ENCODE data around the gene ENO3.

Gene ENO3

DNA sequence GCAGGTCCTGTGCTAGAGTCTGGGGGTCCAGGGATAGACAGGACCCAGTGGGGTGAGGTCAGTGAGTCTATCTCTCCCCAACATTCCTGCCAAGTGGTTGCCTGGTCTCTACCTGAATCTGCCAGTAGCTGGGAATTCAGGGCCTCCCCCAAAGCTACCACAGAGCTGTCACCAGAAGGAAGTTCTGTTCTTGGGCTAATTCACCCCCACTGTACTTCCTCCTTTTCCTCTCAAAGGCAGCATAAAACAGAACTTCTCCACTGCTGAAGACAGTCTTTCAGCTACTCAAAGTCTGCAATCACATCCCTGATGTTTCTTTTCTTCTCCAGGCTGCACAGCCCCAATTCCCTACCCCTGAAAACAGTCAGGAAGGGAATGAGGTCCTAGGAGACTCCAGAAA is 27.8 kb downstream of the ENO3 start:
- DNase-seq, result no peak

DNA sequence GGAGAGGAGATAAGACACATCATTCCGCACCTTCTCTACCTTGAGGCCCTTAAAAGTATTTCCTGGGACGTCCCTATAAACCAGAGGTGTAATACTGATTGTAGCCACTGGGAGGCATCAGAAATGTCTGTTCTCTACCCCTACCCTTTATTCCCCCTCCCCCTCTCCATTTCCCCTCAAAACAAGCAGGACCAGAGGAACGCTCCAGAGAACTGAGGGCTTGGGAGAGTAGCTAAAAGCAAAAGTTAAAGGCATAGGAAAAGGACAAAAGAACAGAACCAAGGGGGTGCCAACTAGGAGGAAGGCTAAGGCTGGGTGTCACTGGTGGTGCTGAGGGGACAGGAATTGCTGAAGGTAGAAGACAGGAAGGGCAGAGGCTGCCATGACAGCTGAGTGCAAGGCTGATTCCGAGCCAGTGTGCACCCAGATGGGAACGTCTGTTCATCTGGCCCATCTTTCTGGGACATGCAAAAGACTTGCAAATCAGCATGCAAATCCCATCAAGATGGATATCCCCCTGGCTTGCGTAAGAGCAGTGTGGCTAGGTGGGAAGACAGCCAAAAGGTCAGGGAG is 29.8 kb downstream of the ENO3 start:
- peak; percentile 15 for DNase-seq

DNA sequence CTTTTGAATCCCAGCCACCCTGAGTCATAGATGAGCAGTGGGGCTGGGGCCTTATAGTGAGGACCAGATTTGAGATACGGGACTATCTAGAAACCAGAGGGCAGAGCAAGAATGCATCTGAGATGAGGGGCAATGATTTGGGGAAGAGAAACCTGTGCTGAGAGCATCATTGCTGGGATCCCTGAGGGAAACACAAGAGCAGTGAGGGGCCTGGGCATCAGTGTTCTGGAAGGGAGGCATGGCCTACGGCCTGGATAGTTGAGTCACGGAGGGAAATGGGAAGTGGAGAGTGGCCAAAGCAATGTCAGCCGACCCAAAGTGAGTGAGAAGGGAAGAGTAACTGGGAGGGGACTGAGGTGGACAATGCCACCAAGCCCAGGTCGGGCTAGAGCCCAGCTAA is 31.4 kb downstream of the ENO3 start:
- DNase-seq, result no peak

DNA sequence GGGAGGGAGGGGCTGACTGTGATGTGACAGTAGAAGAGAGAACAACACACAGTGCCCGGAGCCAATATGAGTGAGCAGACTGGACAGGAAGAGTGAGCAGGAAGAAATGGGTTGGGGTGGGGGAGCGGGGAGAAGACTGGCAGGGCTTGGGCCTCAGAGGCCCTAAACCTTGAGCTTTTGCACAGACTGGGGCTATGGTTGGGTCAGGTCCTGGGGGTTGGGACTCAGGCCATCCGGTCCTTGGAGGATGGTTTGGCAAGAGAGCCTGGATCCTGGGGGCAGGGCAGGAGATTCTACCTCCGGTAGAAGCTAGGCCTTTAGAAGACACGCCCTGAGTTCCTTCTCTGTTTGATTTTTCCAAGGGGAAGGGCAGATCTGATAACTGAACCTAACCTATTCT is 35.5 kb downstream of the ENO3 start:
- no peak for DNase-seq

- peak; percentile 30 for DNase-seq
These were observed 36.2 kb downstream of the ENO3 start, which contains the start of gene CAMTA2 for GRCh38 chr17:4986951-4987766. Gene CAMTA2 (minus strand): TSS chr17:4987675. CDS start chr17:4986222, 1,453 bp downstream.

GRCh38 chr17:4987767-4988567 is 37.0 kb downstream of the ENO3 start:
- no peak for DNase-seq

DNA sequence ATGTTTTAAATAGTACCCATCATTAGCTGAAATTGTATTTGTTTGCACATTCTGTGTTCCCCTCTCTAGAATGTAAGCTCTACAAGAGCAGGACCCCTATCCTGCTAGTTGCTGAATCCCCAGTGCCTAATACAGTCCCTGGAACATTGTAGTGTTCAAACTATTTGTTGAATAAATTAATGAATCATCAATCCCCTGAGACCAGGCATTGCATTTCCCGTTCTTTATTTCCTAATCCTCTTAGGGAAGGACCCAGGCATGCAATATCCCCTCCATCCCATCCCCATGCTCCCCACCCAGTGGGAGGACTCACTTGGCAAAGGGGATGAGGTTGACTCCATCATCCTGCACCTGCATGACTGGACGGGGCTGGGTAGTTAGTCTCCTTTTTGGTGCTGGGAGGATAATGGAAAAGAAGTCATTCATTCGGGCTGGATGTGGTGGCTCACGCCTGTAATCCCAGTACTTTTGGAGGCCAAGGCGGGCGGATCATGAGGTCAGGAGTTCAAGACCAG is 43.2 kb downstream of the ENO3 start:
- DNase-seq, result no peak

GRCh38 chr17:4997302-4998026 is 46.5 kb downstream of the ENO3 start, which contains the start of the genes INCA1 and KIF1C:
Gene INCA1 (minus strand): TSS chr17:4997522. CDS start chr17:4994437, 3,085 bp downstream.
Gene KIF1C (plus strand): TSS chr17:4997950. CDS start chr17:5000247, 2,297 bp downstream.
- peak; percentile 73 for DNase-seq

DNA sequence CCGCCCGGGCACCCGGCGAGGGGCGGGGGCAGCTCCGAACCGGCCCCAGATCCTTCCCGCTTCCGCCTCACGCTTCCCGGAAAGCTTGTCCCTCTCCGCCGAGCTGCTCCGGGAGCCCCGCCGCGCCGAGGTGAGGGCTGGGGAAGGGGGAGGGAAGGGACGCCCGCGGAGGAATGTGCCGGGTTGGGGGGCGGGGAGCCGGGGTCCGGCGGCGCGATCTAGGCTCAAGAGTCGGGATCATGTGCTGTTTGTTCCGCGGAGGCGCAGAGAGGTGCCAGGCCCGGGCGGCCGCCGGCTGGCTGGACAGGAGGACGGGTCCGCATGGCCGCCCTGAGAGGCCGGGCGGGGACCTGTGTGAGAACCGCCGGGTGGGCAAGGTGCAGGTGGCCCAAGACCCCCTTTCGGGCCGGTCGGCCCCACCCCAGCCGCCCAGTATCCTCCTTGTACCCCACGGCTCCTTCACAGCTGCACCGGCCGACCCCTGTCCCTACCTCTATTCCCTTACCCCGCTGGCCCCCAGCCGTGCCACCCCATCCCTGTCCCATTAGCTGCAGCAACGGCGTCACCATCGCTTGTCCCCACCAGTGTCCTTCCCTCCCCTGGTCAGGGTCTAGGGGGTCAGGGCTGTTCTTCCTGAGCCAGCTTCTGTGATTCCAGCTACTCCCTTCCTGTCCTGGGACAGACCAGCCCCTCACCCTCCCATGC is 47.3 kb downstream of the ENO3 start:
- no peak for DNase-seq

DNA sequence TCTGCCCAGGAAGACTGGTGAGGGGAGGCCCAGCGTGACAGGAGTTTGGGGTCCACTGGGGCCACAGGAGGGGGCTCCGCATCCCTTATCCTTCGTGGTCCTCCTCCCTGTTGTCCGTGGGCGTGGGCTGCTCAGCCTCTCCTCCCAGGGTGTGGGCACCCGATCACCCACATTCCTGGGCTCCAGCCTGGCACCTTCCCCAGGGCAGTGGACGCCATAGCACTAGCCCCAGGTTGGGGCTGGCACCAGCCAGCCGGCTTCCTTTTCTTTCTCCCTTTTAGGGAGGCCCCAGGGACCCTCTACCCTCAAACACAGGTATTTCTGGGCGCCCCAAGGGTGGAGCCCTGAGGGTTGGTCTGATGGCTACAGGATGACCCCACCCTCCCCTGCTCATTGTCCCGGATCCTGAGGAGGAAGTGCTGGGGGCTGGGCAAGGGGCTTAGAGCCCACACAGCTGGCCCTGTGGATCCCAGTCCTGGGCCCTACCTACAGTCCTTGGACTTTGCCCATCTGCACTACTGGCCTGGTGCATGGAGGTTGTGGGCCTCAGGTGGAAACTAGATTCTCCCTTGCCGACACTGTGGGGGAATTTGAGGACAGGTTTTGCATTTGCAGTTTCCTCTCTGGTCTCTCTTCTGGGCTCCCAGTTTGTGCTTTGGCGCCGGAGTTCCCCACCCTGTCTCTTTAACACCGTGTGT is 48.0 kb downstream of the ENO3 start:
- no peak for DNase-seq

GRCh38 chr17:4999430-5000093 is 48.6 kb downstream of the ENO3 start:
- no peak for DNase-seq

GRCh38 chr17:5000237-5000639 is 49.3 kb downstream of the ENO3 start:
- no peak for DNase-seq

DNA sequence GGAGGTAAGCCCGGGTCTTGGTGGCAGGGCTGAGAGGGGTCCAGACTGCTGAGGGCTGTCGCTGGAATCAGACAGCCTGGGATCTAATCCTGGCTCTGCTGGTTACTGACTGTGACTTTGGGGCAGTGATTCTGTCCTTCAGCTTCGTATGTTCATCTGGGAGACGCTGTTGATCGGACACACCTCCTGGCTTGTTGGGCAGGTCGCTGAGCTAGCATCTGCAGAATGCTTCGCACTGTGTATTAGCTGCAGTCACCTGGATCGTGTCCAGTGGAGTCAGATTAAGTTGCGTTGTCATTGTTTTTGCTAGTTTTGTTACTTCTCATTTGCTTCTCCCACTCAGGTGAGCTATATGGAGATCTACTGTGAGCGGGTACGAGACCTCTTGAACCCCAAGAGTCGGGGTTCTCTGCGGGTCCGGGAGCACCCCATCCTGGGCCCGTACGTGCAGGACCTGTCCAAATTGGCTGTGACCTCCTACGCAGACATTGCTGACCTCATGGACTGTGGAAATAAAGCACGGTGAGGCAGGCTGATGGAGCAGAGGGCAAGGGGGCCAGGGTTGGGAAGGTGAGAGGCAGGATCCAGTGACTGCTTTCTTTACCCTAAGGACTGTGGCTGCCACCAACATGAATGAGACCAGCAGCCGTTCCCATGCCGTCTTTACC is 51.3 kb downstream of the ENO3 start:
- no peak for DNase-seq

DNA sequence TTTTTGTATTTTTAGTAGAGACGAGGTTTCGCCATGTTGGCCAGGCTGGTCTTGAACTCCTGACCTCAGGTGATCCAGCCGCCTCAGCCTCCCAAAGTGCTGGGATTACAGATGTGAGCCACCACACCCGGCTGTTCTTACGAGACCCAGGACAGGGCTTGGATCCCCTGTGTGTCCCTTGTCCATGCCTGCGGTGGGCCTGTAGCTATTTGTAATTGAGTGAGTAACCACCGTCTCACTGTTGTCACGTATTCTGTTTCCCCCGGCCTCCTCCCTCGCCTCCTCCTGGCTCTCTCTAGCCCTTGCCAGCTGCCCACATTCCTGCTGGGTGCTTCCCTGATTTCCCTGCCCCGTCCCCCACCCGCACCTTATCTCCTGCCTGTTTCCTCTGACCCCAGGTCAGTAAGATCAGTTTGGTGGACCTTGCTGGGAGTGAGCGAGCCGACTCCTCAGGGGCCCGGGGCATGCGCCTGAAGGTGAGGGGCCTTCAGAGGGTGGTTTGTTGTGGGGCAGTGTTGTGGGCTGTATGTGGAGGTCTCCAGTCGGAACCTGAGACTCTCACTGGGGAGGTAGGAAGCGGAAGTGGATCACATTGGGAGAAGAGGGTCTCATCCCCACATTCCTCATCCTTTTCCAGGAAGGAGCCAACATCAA is 52.4 kb downstream of the ENO3 start:
- no peak for DNase-seq

All from amniotic stem cell (primary cell).